Breast epithelium (tissue), 3 donors: ENCODE results near the gene GPR61.

ENCODE experiments used
- POLR2A ChIP-seq: fragments of 450-650 bp; IDR thresholded peaks from one replicate; pipeline ENCODE4 v1.6.1; 2016; ENCODE audit warnings: antibody characterized with exemption, mild to moderate bottlenecking, moderate library complexity
- TF ChIP-seq, protein P1 (sequence below), 3 donors: fragments of 450-650 bp; IDR thresholded peaks; one replicate each; pipeline ENCODE4 v1.5.1; 2016 to 2017; ENCODE audit warnings: antibody characterized with exemption in 3 of 3, mild to moderate bottlenecking in 3 of 3, moderate library complexity in 3 of 3

DNA sequence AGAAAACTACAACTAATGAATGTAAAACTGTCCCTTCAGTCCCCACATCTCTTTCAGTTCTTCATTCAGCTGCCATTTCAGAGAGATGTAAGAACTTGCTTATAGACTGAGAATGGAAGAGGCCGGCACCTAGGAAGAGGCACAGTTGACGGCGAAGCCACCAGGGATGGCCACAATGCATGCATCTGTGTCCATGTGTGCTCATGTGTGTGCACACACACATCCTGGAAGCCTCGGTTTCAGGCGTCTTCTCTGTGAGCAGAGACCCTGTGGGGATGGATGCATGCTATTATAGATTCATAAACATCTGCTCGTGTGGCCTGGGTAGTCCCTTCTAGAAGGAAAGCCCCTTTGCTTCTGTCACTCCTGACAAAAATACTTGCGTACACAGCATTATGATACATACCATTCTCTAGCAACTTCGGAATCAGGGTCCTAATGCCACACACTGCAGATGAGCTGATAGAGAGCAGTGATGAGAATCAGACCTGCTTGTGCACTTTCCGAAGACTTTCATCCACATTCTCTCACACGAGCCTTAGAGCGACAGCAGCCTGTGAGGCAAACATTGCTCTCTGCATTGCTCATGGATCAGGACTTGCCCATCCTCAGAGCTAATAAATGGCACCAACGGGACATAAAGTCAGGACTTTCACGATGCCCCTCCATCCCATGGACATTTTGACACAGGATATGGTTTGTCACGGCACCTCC is 12.4 kb upstream of the GPR61 start:
- TF ChIP-seq, protein P1, sequence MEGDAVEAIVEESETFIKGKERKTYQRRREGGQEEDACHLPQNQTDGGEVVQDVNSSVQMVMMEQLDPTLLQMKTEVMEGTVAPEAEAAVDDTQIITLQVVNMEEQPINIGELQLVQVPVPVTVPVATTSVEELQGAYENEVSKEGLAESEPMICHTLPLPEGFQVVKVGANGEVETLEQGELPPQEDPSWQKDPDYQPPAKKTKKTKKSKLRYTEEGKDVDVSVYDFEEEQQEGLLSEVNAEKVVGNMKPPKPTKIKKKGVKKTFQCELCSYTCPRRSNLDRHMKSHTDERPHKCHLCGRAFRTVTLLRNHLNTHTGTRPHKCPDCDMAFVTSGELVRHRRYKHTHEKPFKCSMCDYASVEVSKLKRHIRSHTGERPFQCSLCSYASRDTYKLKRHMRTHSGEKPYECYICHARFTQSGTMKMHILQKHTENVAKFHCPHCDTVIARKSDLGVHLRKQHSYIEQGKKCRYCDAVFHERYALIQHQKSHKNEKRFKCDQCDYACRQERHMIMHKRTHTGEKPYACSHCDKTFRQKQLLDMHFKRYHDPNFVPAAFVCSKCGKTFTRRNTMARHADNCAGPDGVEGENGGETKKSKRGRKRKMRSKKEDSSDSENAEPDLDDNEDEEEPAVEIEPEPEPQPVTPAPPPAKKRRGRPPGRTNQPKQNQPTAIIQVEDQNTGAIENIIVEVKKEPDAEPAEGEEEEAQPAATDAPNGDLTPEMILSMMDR (IDR thresholded peaks at IDR 0.05), result no peak
- no peak for TF ChIP-seq POLR2A
